Stimulated activated CD8-positive, alpha-beta memory T cell treated with anti-CD3 and anti-CD28 coated beads, Interleukin-12 subunit alpha, Interleukin-12 subunit beta, amount 100 ng/mL, for 4 hours (primary cell): ENCODE data around the gene MDH1B.
"Not testable (repeated sequence)": the region's sequence is repeated elsewhere in the genome, so short reads cannot be mapped to it uniquely, and the experiment has no call there.

ENCODE experiments used
- DNase-seq: peaks from one replicate; pipeline ENCODE4 v3.0.0-alpha.2; 2020; ENCODE audit warnings: low read depth

Gene MDH1B

GRCh38 chr2:206765242-206766056, at the start of gene MDH1B, which contains the start of gene FASTKD2:
MDH1B (minus strand) TSS chr2:206765328; CDS start chr2:206765271, 57 bp downstream.
FASTKD2 (plus strand) TSS chr2:206765606; CDS start chr2:206766694, 1,088 bp downstream.
- peak; percentile 77 for DNase-seq

GRCh38 chr2:206814498-206814897, 49.4 kb upstream of the MDH1B start:
- DNase-seq: no peak

- not testable (repeated sequence) for DNase-seq
Measured at GRCh38 chr2:206812471-206812870, 47.3 kb upstream of the MDH1B start.

GRCh38 chr2:206807624-206808023, 42.5 kb upstream of the MDH1B start:
- DNase-seq: not testable (repeated sequence)

- no peak for DNase-seq
Measured at GRCh38 chr2:206805887-206806607, 40.9 kb upstream of the MDH1B start.

GRCh38 chr2:206804326-206804725, 39.2 kb upstream of the MDH1B start:
- DNase-seq: no peak

GRCh38 chr2:206802654-206803514, 37.8 kb upstream of the MDH1B start:
- DNase-seq: no peak

- DNase-seq: no peak
Measured at GRCh38 chr2:206801418-206802189, 36.5 kb upstream of the MDH1B start.

- DNase-seq: no peak
Measured at GRCh38 chr2:206800506-206801417, 35.6 kb upstream of the MDH1B start.

- no peak for DNase-seq
Measured at GRCh38 chr2:206799083-206799482, 34.0 kb upstream of the MDH1B start.

- DNase-seq: no peak
Measured at GRCh38 chr2:206798000-206798399, 32.9 kb upstream of the MDH1B start.

GRCh38 chr2:206797376-206797775, 32.2 kb upstream of the MDH1B start:
- no peak for DNase-seq

- DNase-seq: no peak
Measured at GRCh38 chr2:206792645-206793044, 27.5 kb upstream of the MDH1B start.

- no peak for DNase-seq
Measured at GRCh38 chr2:206790311-206790935, 25.3 kb upstream of the MDH1B start.

- no peak for DNase-seq
Measured at GRCh38 chr2:206784559-206785353, 19.6 kb upstream of the MDH1B start.

GRCh38 chr2:206783718-206784117, 18.6 kb upstream of the MDH1B start:
- DNase-seq: no peak

- DNase-seq: no peak
Measured at GRCh38 chr2:206780671-206781070, 15.5 kb upstream of the MDH1B start.

GRCh38 chr2:206776432-206776831, 11.3 kb upstream of the MDH1B start:
- no peak for DNase-seq

- DNase-seq: no peak
Measured at GRCh38 chr2:206774871-206775270, 9.7 kb upstream of the MDH1B start.
